Measurements from ENCODE around the gene ITPR1.

ITPR1 gene

GRCh38 chr3:4512895-4513616 lies 19.9 kb downstream of the ITPR1 start:
- no peak for TF ChIP-seq CTCF (IDR thresholded peaks at IDR 0.05; ENCODE audit: extremely low read depth, insufficient read depth, missing control alignments)
- in situ Hi-C loops (cut with MboI; ENCODE audit: low pct_unique_long_range_greater_than_20kb, low sequenced_read_pairs, unreplicated experiment): no loop called here

DNA sequence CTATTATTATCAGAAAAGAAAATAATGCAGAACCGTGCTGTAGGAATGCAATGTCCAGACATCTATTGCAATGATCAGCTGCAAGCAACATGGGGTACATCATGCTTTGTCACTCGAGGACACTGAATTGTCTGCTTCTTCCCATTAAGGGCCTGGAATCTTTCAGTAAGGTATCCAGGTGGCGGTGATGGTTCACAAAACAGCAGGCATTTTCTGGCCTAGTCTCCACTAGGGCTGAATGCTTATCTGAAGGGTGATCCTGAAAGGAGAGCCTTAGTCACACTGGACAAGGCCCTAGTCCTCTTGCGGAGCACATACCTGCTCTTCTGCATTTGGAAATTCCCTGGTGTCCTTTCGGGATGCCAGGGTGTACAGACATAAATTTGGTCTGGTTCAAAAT lies 21.2 kb downstream of the ITPR1 start:
- in situ Hi-C loops (cut with MboI; ENCODE audit: low pct_unique_long_range_greater_than_20kb, low sequenced_read_pairs, unreplicated experiment): no loop called here
- no peak for DNase-seq (ENCODE audit: low spot score)
- TF ChIP-seq CTCF (IDR thresholded peaks at IDR 0.05; ENCODE audit: extremely low read depth, insufficient read depth, missing control alignments): no peak

More at GRCh38 chr3:4512895-4513616, 19.9 kb downstream of the ITPR1 start:
- no peak for DNase-seq (ENCODE audit: low spot score)

- no peak for DNase-seq (ENCODE audit: low spot score)
- TF ChIP-seq CTCF (IDR thresholded peaks at IDR 0.05; ENCODE audit: extremely low read depth, insufficient read depth, missing control alignments): no peak
- in situ Hi-C loops (cut with MboI; ENCODE audit: low pct_unique_long_range_greater_than_20kb, low sequenced_read_pairs, unreplicated experiment): no loop called here
Observed at GRCh38 chr3:4514916-4515315, 21.8 kb downstream of the ITPR1 start.

DNA sequence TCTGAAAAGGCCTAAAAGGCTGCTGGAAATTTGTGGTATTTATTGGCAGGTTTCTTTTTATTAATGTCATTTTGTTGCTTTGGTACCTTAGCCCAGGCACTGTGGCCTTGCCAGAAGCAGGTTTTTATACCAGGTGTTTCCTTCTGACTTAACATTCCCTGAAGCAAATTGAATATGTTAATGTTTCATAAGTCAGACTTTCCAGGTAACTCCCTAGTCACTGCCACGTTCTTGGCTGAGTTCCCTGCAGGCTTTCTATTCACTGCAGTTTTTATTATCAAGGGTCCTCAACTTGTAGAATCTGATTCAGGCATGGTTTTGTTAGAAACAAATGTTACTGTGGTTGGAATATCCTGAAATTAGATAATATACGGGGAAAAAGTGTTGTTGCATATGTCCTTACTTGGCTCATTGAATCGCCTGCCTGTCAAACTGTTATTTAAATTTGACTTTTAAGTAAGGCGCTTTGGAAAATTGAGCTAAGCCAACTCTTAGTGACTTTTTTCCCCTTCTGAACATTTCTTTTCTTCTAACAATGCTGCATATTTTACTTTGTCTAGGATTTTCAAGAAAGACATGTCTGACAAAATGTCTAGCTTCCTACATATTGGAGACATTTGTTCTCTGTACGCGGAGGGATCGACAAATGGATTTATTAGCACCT lies 22.9 kb downstream of the ITPR1 start:
- no peak for DNase-seq (ENCODE audit: low spot score)
- in situ Hi-C loops (cut with MboI; ENCODE audit: low pct_unique_long_range_greater_than_20kb, low sequenced_read_pairs, unreplicated experiment): no loop called here
- no peak for TF ChIP-seq CTCF (IDR thresholded peaks at IDR 0.05; ENCODE audit: extremely low read depth, insufficient read depth, missing control alignments)

- TF ChIP-seq CTCF (IDR thresholded peaks at IDR 0.05; ENCODE audit: extremely low read depth, insufficient read depth, missing control alignments): no peak
- in situ Hi-C loops (cut with MboI; ENCODE audit: low pct_unique_long_range_greater_than_20kb, low sequenced_read_pairs, unreplicated experiment): no loop called here
- no peak for DNase-seq (ENCODE audit: low spot score)
Observed at GRCh38 chr3:4517093-4517492, 23.9 kb downstream of the ITPR1 start.

DNA sequence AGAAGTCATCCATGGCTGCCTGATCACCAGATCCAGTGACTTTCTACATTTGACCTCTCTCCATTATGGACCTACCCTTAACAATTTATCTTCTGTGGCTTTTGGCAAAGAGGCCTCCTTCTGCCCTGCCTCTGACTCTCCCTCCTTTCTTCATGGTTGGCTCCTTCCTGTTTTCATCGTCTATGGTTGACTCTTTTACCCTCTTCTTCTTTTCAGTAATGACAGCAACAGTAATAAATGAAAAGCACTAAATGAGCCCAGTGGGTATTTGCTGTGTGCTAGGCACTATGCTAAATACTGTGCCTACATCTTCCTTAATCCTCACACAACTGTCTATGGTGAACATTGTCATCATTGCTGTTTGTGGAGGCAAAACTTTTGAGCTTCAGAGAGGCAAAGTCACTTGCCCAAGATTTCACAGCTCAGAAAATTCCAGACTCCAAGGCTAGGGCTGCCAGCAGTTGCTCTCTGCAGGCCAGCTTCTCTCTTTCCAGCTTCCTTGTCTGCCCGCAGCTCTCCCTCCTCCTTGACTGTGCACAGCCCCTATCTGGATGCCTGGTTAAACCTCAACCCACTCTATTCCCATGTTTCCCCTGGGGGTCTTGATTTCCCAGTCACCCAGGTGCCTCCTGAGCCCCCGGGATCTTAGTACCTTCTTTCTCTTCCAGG lies 24.6 kb downstream of the ITPR1 start:
- no peak for TF ChIP-seq CTCF (IDR thresholded peaks at IDR 0.05; ENCODE audit: extremely low read depth, insufficient read depth, missing control alignments)
- in situ Hi-C loops (cut with MboI; ENCODE audit: low pct_unique_long_range_greater_than_20kb, low sequenced_read_pairs, unreplicated experiment): no loop called here
- no peak for DNase-seq (ENCODE audit: low spot score)
